ENCODE results near the gene CCDC78. TPM values are rescaled to one million over a fixed set of nuclear protein-coding genes. Genes with fewer than 3 reads are reported as not detected.

Gene CCDC78
- total RNA-seq, 1 experiment from 2014 or later = 20.2 TPM

DNA sequence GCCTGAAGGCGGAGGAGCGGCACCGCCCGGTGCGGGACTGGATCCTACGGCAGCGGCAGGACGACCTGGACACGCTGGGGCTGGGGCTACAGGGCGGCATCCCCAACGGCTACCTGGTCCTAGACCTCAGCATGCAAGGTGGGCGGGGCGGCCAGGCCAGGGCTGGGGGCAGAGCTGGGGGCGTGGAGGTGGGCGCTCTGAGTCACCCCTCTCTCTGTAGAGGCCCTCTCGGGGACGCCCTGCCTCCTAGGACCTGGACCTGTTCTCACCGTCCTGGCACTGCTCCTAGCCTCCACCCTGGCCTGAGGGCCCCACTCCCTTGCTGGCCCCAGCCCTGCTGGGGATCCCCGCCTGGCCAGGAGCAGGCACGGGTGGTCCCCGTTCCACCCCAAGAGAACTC lies 42.2 kb upstream of the CCDC78 start:
- H3K4me1 Mint-ChIP-seq = no peaks in the 10 kb centered on the region
- POLR2A ChIA-PET = no interaction called here
- no peak overlapping the region for H3K4me3 Mint-ChIP-seq
- H3K9me3 Mint-ChIP-seq = no peaks in the 10 kb centered on the region
- peak; percentile 21; the same call in 1 of the 2 replicates for ATAC-seq
- no peak overlapping the region for H3K27ac Mint-ChIP-seq
- no peak for DNase-seq (ENCODE audit: low spot score)
- TF ChIP-seq, protein P1, sequence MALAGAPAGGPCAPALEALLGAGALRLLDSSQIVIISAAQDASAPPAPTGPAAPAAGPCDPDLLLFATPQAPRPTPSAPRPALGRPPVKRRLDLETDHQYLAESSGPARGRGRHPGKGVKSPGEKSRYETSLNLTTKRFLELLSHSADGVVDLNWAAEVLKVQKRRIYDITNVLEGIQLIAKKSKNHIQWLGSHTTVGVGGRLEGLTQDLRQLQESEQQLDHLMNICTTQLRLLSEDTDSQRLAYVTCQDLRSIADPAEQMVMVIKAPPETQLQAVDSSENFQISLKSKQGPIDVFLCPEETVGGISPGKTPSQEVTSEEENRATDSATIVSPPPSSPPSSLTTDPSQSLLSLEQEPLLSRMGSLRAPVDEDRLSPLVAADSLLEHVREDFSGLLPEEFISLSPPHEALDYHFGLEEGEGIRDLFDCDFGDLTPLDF (CRISPR knock-in tag; IDR thresholded peaks at IDR 0.05) = no peak
- TF ChIP-seq, protein P2, sequence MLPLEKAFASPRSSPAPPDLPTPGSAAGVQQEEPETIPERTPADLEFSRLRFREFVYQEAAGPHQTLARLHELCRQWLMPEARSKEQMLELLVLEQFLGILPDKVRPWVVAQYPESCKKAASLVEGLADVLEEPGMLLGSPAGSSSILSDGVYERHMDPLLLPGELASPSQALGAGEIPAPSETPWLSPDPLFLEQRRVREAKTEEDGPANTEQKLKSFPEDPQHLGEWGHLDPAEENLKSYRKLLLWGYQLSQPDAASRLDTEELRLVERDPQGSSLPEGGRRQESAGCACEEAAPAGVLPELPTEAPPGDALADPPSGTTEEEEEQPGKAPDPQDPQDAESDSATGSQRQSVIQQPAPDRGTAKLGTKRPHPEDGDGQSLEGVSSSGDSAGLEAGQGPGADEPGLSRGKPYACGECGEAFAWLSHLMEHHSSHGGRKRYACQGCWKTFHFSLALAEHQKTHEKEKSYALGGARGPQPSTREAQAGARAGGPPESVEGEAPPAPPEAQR (CRISPR knock-in tag; IDR thresholded peaks at IDR 0.05) = no peak
- TF ChIP-seq, protein P3, sequence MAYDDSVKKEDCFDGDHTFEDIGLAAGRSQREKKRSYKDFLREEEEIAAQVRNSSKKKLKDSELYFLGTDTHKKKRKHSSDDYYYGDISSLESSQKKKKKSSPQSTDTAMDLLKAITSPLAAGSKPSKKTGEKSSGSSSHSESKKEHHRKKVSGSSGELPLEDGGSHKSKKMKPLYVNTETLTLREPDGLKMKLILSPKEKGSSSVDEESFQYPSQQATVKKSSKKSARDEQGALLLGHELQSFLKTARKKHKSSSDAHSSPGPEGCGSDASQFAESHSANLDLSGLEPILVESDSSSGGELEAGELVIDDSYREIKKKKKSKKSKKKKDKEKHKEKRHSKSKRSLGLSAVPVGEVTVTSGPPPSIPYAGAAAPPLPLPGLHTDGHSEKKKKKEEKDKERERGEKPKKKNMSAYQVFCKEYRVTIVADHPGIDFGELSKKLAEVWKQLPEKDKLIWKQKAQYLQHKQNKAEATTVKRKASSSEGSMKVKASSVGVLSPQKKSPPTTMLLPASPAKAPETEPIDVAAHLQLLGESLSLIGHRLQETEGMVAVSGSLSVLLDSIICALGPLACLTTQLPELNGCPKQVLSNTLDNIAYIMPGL (CRISPR knock-in tag; IDR thresholded peaks at IDR 0.05) = no peak
- no peak for TF ChIP-seq NR2C2 (CRISPR knock-in tag; IDR thresholded peaks at IDR 0.05)
- TF ChIP-seq, protein P4, sequence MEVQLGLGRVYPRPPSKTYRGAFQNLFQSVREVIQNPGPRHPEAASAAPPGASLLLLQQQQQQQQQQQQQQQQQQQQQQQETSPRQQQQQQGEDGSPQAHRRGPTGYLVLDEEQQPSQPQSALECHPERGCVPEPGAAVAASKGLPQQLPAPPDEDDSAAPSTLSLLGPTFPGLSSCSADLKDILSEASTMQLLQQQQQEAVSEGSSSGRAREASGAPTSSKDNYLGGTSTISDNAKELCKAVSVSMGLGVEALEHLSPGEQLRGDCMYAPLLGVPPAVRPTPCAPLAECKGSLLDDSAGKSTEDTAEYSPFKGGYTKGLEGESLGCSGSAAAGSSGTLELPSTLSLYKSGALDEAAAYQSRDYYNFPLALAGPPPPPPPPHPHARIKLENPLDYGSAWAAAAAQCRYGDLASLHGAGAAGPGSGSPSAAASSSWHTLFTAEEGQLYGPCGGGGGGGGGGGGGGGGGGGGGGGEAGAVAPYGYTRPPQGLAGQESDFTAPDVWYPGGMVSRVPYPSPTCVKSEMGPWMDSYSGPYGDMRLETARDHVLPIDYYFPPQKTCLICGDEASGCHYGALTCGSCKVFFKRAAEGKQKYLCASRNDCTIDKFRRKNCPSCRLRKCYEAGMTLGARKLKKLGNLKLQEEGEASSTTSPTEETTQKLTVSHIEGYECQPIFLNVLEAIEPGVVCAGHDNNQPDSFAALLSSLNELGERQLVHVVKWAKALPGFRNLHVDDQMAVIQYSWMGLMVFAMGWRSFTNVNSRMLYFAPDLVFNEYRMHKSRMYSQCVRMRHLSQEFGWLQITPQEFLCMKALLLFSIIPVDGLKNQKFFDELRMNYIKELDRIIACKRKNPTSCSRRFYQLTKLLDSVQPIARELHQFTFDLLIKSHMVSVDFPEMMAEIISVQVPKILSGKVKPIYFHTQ (CRISPR knock-in tag; IDR thresholded peaks at IDR 0.05) = no peak
- no peak for TF ChIP-seq FOXP1 (CRISPR knock-in tag; IDR thresholded peaks at IDR 0.05; ENCODE audit: borderline replicate concordance)
- no peak for TF ChIP-seq ELF4 (CRISPR knock-in tag; IDR thresholded peaks at IDR 0.05; ENCODE audit: low read depth)
- TF ChIP-seq TP53 (CRISPR knock-in tag; IDR thresholded peaks at IDR 0.05) = no peak
- TF ChIP-seq ZNF396 (CRISPR knock-in tag; IDR thresholded peaks at IDR 0.05; ENCODE audit: borderline replicate concordance) = no peak
- TF ChIP-seq, protein P5, sequence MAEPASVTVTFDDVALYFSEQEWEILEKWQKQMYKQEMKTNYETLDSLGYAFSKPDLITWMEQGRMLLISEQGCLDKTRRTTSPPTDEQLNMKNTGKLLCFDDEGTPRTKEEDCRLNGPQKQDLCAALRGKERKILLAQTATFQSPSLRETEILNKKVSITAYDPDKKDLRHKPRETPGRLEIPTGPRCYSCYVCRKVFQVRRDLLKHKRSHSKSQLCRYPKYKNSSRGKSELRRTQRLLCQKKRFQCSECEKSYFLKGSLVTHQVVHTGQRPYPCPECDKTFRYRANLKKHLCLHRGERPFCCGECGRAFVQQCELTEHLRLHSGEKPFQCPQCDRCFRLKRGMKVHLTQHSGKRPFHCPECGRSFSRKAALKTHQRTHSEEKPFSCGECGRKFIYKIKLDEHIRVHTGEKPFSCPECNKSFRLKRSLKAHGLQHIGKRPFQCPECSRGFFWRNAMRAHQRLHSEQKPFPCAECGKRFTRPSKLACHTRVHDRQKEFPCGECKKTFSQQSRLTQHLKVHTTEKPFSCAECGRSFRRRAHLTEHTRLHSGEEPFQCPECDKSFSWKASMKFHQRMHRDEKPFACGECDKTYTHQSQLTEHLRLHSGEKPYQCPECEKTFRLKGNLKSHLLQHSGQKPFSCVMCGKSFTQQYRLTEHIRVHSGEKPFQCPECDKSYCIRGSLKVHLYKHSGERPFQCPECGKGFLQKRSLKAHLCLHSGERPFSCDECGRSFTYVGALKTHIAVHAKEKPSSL (CRISPR knock-in tag; conservative IDR thresholded peaks at IDR 0.05) = no peak
- no peak for TF ChIP-seq FOXJ3 (CRISPR knock-in tag; IDR thresholded peaks at IDR 0.05; ENCODE audit: borderline replicate concordance)
- TF ChIP-seq RELA (CRISPR knock-in tag; IDR thresholded peaks at IDR 0.05; ENCODE audit: borderline replicate concordance) = no peak
- TF ChIP-seq, protein P6, sequence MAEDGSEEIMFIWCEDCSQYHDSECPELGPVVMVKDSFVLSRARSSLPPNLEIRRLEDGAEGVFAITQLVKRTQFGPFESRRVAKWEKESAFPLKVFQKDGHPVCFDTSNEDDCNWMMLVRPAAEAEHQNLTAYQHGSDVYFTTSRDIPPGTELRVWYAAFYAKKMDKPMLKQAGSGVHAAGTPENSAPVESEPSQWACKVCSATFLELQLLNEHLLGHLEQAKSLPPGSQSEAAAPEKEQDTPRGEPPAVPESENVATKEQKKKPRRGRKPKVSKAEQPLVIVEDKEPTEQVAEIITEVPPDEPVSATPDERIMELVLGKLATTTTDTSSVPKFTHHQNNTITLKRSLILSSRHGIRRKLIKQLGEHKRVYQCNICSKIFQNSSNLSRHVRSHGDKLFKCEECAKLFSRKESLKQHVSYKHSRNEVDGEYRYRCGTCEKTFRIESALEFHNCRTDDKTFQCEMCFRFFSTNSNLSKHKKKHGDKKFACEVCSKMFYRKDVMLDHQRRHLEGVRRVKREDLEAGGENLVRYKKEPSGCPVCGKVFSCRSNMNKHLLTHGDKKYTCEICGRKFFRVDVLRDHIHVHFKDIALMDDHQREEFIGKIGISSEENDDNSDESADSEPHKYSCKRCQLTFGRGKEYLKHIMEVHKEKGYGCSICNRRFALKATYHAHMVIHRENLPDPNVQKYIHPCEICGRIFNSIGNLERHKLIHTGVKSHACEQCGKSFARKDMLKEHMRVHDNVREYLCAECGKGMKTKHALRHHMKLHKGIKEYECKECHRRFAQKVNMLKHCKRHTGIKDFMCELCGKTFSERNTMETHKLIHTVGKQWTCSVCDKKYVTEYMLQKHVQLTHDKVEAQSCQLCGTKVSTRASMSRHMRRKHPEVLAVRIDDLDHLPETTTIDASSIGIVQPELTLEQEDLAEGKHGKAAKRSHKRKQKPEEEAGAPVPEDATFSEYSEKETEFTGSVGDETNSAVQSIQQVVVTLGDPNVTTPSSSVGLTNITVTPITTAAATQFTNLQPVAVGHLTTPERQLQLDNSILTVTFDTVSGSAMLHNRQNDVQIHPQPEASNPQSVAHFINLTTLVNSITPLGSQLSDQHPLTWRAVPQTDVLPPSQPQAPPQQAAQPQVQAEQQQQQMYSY (CRISPR knock-in tag; IDR thresholded peaks at IDR 0.05) = no peak
- TF ChIP-seq, protein P7, sequence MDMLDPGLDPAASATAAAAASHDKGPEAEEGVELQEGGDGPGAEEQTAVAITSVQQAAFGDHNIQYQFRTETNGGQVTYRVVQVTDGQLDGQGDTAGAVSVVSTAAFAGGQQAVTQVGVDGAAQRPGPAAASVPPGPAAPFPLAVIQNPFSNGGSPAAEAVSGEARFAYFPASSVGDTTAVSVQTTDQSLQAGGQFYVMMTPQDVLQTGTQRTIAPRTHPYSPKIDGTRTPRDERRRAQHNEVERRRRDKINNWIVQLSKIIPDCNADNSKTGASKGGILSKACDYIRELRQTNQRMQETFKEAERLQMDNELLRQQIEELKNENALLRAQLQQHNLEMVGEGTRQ (CRISPR knock-in tag; IDR thresholded peaks at IDR 0.05) = no peak
- TF ChIP-seq, protein P8, sequence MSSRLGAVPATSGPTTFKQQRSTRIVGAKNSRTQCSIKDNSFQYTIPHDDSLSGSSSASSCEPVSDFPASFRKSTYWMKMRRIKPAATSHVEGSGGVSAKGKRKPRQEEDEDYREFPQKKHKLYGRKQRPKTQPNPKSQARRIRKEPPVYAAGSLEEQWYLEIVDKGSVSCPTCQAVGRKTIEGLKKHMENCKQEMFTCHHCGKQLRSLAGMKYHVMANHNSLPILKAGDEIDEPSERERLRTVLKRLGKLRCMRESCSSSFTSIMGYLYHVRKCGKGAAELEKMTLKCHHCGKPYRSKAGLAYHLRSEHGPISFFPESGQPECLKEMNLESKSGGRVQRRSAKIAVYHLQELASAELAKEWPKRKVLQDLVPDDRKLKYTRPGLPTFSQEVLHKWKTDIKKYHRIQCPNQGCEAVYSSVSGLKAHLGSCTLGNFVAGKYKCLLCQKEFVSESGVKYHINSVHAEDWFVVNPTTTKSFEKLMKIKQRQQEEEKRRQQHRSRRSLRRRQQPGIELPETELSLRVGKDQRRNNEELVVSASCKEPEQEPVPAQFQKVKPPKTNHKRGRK (CRISPR knock-in tag; IDR thresholded peaks at IDR 0.05; ENCODE audit: borderline replicate concordance) = no peak
- no peak for TF ChIP-seq SP1 (CRISPR knock-in tag; conservative IDR thresholded peaks at IDR 0.05)
- TF ChIP-seq CREM (CRISPR knock-in tag; IDR thresholded peaks at IDR 0.05) = no peak
- no peak for TF ChIP-seq ESRRA (CRISPR knock-in tag; IDR thresholded peaks at IDR 0.05; ENCODE audit: borderline replicate concordance)
- no peaks in the 10 kb centered on the region for H3K27me3 Mint-ChIP-seq (ENCODE audit: low read depth)
- no peaks in the 10 kb centered on the region for H3K36me3 Mint-ChIP-seq
- CTCF ChIA-PET = no interaction called here

Data from WTC11 (cell line).